IMR-90 (cell line): ENCODE measurements around the gene POGLUT2. TPM values are rescaled to one million over a fixed set of nuclear protein-coding genes. Genes with fewer than 3 reads are reported as not detected.

Experiments
- ATAC-seq: fragments of 200-7000 bp; cut with Tn5 transposase; 2 replicates; pipeline ENCODE4 v1.9.1; 2020; ENCODE audit warnings: low read depth, mild to moderate bottlenecking, moderate library complexity
- BruUV-seq: library from RNA; stranded (reverse); fragments of 400-500 nt; replicated peaks from 2 replicates; lab custom pipeline; 2021; lab: Mats Ljungman, UMichigan
- CTCF ChIA-PET: fragments of 300-600 bp; formaldehyde crosslinking; extraction: SDS; loops from one replicate; lab custom pipeline; 2021; ENCODE audit warnings: antibody characterized with exemption; lab: Yijun Ruan, JAX
- POLR2A ChIA-PET: fragments of 300-600 bp; sonication (Branson Sonifier 250); formaldehyde crosslinking; loops from one replicate; lab custom pipeline; 2022; ENCODE audit warnings: antibody characterized with exemption; ENCODE audit not compliant: unreplicated experiment; lab: Charles Lee
- DNase-seq: peaks from one replicate; pipeline ENCODE4 v3.0.0; 2013
- H2AFZ ChIP-seq: replicated peaks from 2 replicates; pipeline ENCODE3; 2013; ENCODE audit warnings: low read length, mild to moderate bottlenecking; ENCODE audit not compliant: poor library complexity
- H2AK5ac ChIP-seq: 2 replicates; pipeline ENCODE4 v1.6.1; 2013; ENCODE audit warnings: low read depth, low read length, inconsistent platforms
- H2AK9ac ChIP-seq: replicated peaks from 2 replicates; pipeline ENCODE3; 2013; ENCODE audit warnings: mild to moderate bottlenecking, low read depth, low read length, moderate library complexity; ENCODE audit not compliant: poor library complexity
- H2BK120ac ChIP-seq: 2 replicates; pipeline ENCODE4 v1.6.1; 2013; ENCODE audit warnings: low read depth, low read length, inconsistent platforms
- H2BK15ac ChIP-seq: 3 replicates; pipeline ENCODE4 v1.6.1; 2013; ENCODE audit warnings: low read depth, low read length, inconsistent platforms
- H2BK20ac ChIP-seq: 2 replicates; pipeline ENCODE4 v1.6.1; 2013; ENCODE audit warnings: low read depth, mild to moderate bottlenecking, inconsistent platforms, low read length, moderate library complexity
- H2BK5ac ChIP-seq: 2 replicates; pipeline ENCODE4 v1.6.1; 2013; ENCODE audit warnings: mild to moderate bottlenecking, low read depth, low read length, inconsistent platforms; ENCODE audit not compliant: poor library complexity, severe bottlenecking
- H3K14ac ChIP-seq: replicated peaks from 2 replicates; pipeline ENCODE4 v1.6.1; 2013; ENCODE audit warnings: low read depth, low read length, inconsistent platforms
- H3K18ac ChIP-seq: 2 replicates; pipeline ENCODE4 v1.6.1; 2013; ENCODE audit warnings: low read depth, low read length, control low read depth
- H3K23ac ChIP-seq: 2 replicates; pipeline ENCODE4 v1.6.1; 2013; ENCODE audit warnings: low read depth, low read length, inconsistent platforms
- H3K27ac ChIP-seq: 2 replicates; pipeline ENCODE4 v1.5.1; 2013; ENCODE audit warnings: mild to moderate bottlenecking, control low read depth, low read length; ENCODE audit not compliant: insufficient read depth
- H3K27me3 ChIP-seq: 2 replicates; pipeline ENCODE4 v1.6.1; 2013; ENCODE audit warnings: low read length; ENCODE audit not compliant: control insufficient read depth, insufficient read depth
- H3K36me3 ChIP-seq: 2 replicates; pipeline ENCODE4 v1.6.1; 2013; ENCODE audit warnings: low read length, mixed read lengths; ENCODE audit not compliant: control insufficient read depth, insufficient read depth
- H3K4ac ChIP-seq: 2 replicates; pipeline ENCODE4 v1.6.1; 2013; ENCODE audit warnings: low read depth, low read length, inconsistent platforms
- H3K4me1 ChIP-seq: 2 replicates; pipeline ENCODE4 v1.6.1; 2013; ENCODE audit warnings: low read length, mixed read lengths; ENCODE audit not compliant: control insufficient read depth, insufficient read depth
- H3K4me2 ChIP-seq: 2 replicates; pipeline ENCODE4 v1.6.1; 2013; ENCODE audit warnings: low read depth, mild to moderate bottlenecking, control low read depth, low read length, moderate library complexity
- H3K4me3 ChIP-seq: 2 replicates; pipeline ENCODE4 v1.5.1; 2013; ENCODE audit warnings: low read depth, mild to moderate bottlenecking, control low read depth, low read length, moderate library complexity; ENCODE audit not compliant: insufficient read depth
- H3K56ac ChIP-seq: 2 replicates; pipeline ENCODE4 v1.6.1; 2013; ENCODE audit warnings: low read length, inconsistent platforms; ENCODE audit not compliant: insufficient read depth; ENCODE audit errors: extremely low read depth
- H3K79me1 ChIP-seq, 2 experiments: 2 replicates each; pipeline ENCODE4 v1.6.1; 2013; ENCODE audit warnings: low read length in 2 of 2, inconsistent platforms in 1 of 2, low read depth in 1 of 2
- H3K9ac ChIP-seq: 2 replicates; pipeline ENCODE4 v1.6.1; 2013; ENCODE audit warnings: low read depth, low read length, control low read depth
- H3K9me1 ChIP-seq: 2 replicates; pipeline ENCODE4 v1.6.1; 2013; ENCODE audit warnings: low read length, inconsistent platforms; ENCODE audit not compliant: insufficient read depth
- H3K9me3 ChIP-seq: 2 replicates; pipeline ENCODE4 v1.6.1; 2013; ENCODE audit warnings: low read length; ENCODE audit not compliant: control insufficient read depth, insufficient read depth
- H4K20me1 ChIP-seq: 2 replicates; pipeline ENCODE4 v1.6.1; 2013; ENCODE audit warnings: low read length, inconsistent platforms; ENCODE audit not compliant: insufficient read depth
- H4K5ac ChIP-seq: 2 replicates; pipeline ENCODE4 v1.6.1; 2013; ENCODE audit warnings: mild to moderate bottlenecking, low read depth, low read length, control low read depth
- H4K8ac ChIP-seq, 2 experiments: 2 replicates each; pipeline ENCODE4 v1.6.1; 2013; ENCODE audit warnings: low read depth in 2 of 2, low read length in 2 of 2, control low read depth in 1 of 2, inconsistent platforms in 1 of 2
- H4K91ac ChIP-seq: 2 replicates; pipeline ENCODE4 v1.6.1; 2013; ENCODE audit warnings: low read depth, low read length, inconsistent platforms; ENCODE audit not compliant: insufficient read depth
- BHLHE40 ChIP-seq: fragments of 150-350 bp; IDR thresholded peaks from 2 replicates; pipeline ENCODE4 v1.6.1; 2016; ENCODE audit warnings: mild to moderate bottlenecking, low read depth, low read length
- CEBPB ChIP-seq: IDR thresholded peaks from 2 replicates; pipeline ENCODE4 v1.6.1; 2012; ENCODE audit warnings: low read depth, low read length, improper control_type of control experiment
- CHD1 ChIP-seq: IDR thresholded peaks from 2 replicates; pipeline ENCODE4 v1.6.1; 2012; ENCODE audit warnings: low read depth, low read length, improper control_type of control experiment
- FOS ChIP-seq: fragments of 150-350 bp; IDR thresholded peaks from 2 replicates; pipeline ENCODE4 v1.6.1; 2016; ENCODE audit warnings: low read depth, low read length
- MAFK ChIP-seq: IDR thresholded peaks from 2 replicates; pipeline ENCODE4 v1.6.1; 2012; ENCODE audit warnings: low read depth, low read length, improper control_type of control experiment
- MAZ ChIP-seq: IDR thresholded peaks from 2 replicates; pipeline ENCODE4 v1.6.1; 2012; ENCODE audit warnings: low read depth, mild to moderate bottlenecking, low read length, improper control_type of control experiment, moderate library complexity, borderline replicate concordance
- MXI1 ChIP-seq: IDR thresholded peaks from 2 replicates; pipeline ENCODE4 v1.6.1; 2012; ENCODE audit warnings: low read depth, mild to moderate bottlenecking, low read length, moderate library complexity, borderline replicate concordance
- NFE2L2 ChIP-seq: fragments of 150-350 bp; IDR thresholded peaks from 2 replicates; pipeline ENCODE4 v1.6.1; 2016; ENCODE audit warnings: low read depth, mild to moderate bottlenecking, low read length
- POLR2A ChIP-seq: IDR thresholded peaks from 2 replicates; pipeline ENCODE4 v1.6.1; 2012; ENCODE audit warnings: mild to moderate bottlenecking, low read depth, low read length
- RAD21 ChIP-seq: IDR thresholded peaks from 2 replicates; pipeline ENCODE4 v1.6.1; 2012; ENCODE audit warnings: low read length, improper control_type of control experiment
- RCOR1 ChIP-seq: IDR thresholded peaks from 2 replicates; pipeline ENCODE4 v1.6.1; 2012; ENCODE audit warnings: mild to moderate bottlenecking, low read length, improper control_type of control experiment; ENCODE audit not compliant: insufficient replicate concordance
- RFX5 ChIP-seq: IDR thresholded peaks from 2 replicates; pipeline ENCODE4 v1.8.0; 2012; ENCODE audit warnings: low read depth, mild to moderate bottlenecking, low read length, moderate library complexity
- SMC3 ChIP-seq: fragments of 150-350 bp; IDR thresholded peaks from 2 replicates; pipeline ENCODE4 v1.6.1; 2016; ENCODE audit warnings: low read depth, mild to moderate bottlenecking, antibody characterized with exemption, low read length, moderate library complexity
- dilution Hi-C: fragments of 300-500 bp; cut with HindIII; formaldehyde crosslinking; loops from one replicate; pipeline ENCODE4 v1.14.3; 2018; ENCODE audit warnings: low sequenced_read_pairs; ENCODE audit not compliant: unreplicated experiment
- in situ Hi-C: fragments of 300-500 bp; cut with MboI; formaldehyde crosslinking; loops from 3 replicates; pipeline ENCODE4 v1.14.3; 2019; ENCODE audit warnings: low sequenced_read_pairs, inconsistent platforms, mixed read lengths
- intact Hi-C: fragments of 100-400 bp; cut with micrococcal nuclease; formaldehyde crosslinking; loops from 2 replicates; pipeline ENCODE4 v1.10.0; 2022
- polyA plus RNA-seq, 3 experiments: library from polyadenylated mRNA; depleted of rRNA; stranded (reverse); fragments of >200 nt; gene quantifications; 2 replicates each; pipeline ENCODE4 v1.2.3, GENCODE V29; 2012; ENCODE audit warnings: low replicate concordance in 1 of 3
- total RNA-seq: library from RNA; depleted of rRNA; stranded (reverse); fragments of >200 nt; gene quantifications from 2 replicates; pipeline ENCODE4 v1.2.3, GENCODE V29; 2012
- TF ChIP-seq, protein P1 (sequence below): fragments of 150-350 bp; IDR thresholded peaks from 2 replicates; pipeline ENCODE4 v1.6.1; 2017; ENCODE audit warnings: mild to moderate bottlenecking, antibody characterized with exemption, low read length, low read depth
- TF ChIP-seq, protein P2 (sequence below): conservative IDR thresholded peaks from 2 replicates; pipeline ENCODE4 v1.5.1; 2012; ENCODE audit warnings: mild to moderate bottlenecking, low read depth, low read length, improper control_type of control experiment
- TF ChIP-seq, protein P3 (sequence below): fragments of 150-350 bp; IDR thresholded peaks from 2 replicates; pipeline ENCODE4 v1.6.1; 2016; ENCODE audit warnings: low read depth, mild to moderate bottlenecking, low read length, moderate library complexity, borderline replicate concordance

Gene POGLUT2
- total and polyA plus RNA-seq, 2 of the 4 experiments (the other 2 are of a cell fraction) = 10.6 to 14.3 TPM

DNA sequence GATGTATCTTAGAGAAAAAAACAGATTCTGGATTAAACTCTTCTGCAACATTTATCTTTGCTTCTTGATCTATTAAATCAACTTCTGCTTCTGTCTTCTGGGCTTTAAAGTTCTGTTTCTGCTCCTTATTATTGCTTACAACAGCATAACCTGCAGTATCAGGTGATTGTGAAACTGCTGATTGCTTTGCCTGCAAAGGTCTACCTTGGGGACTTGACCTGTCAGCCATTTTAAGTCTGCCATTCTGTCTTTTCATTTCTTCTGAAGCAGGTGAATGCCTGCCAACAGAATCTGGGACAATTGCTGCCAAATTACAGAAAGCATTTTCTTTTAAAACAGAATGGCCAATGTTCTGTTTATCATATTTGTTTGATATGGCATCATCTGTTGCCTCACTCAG is 56.3 kb downstream of the POGLUT2 start:
- Histone ChIP-seq H3K56ac (no peak overlapping the region), H3K4me2 (no peak overlapping the region), H3K27ac (no peak overlapping the region), H3K4ac (no peak overlapping the region), H3K9ac (no peak overlapping the region), H3K9me1 (no peaks in the 10 kb centered on the region), H2BK15ac (no peak overlapping the region), H3K14ac (no peak overlapping the region), H2BK120ac (no peak overlapping the region), H3K9me3 (0 out of 2 replicates have a peak, but pooled peaks cover 2% of the 10 kb centered on the region), H4K91ac (no peak overlapping the region), H3K18ac (no peak overlapping the region), H2AFZ (no peak overlapping the region), H3K23ac (no peak overlapping the region), H2BK5ac (no peak overlapping the region), H2AK9ac (no peak overlapping the region), H2AK5ac (no peak overlapping the region), H2BK20ac (no peak overlapping the region), H3K27me3 (peaks cover 1% of the 10 kb centered on the region; the same call in 1 of the 2 replicates), H3K4me1 (no peaks in the 10 kb centered on the region), H4K8ac (no peak overlapping the region), H4K20me1 (no peaks in the 10 kb centered on the region), H3K4me3 (no peak overlapping the region), H3K36me3 (no peaks in the 10 kb centered on the region), H3K79me1 (no peaks in the 10 kb centered on the region), H4K5ac (no peak overlapping the region)
- intact Hi-C loops = no loop called here
- POLR2A ChIA-PET = no interaction called here
- in situ Hi-C loops = no loop called here
- CTCF ChIA-PET = no interaction called here
- BruUV-seq = no TSS peak
- TF ChIP-seq, protein P1, sequence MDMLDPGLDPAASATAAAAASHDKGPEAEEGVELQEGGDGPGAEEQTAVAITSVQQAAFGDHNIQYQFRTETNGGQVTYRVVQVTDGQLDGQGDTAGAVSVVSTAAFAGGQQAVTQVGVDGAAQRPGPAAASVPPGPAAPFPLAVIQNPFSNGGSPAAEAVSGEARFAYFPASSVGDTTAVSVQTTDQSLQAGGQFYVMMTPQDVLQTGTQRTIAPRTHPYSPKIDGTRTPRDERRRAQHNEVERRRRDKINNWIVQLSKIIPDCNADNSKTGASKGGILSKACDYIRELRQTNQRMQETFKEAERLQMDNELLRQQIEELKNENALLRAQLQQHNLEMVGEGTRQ = no peak
- TF ChIP-seq CEBPB (no peak), POLR2A (no peak), CHD1 (no peak), FOS (no peak), MXI1 (no peak), BHLHE40 (no peak), NFE2L2 (no peak), MAFK (no peak), MAZ (no peak), RFX5 (no peak), SMC3 (no peak), RAD21 (no peak), RCOR1 (no peak)
- TF ChIP-seq, protein P2, sequence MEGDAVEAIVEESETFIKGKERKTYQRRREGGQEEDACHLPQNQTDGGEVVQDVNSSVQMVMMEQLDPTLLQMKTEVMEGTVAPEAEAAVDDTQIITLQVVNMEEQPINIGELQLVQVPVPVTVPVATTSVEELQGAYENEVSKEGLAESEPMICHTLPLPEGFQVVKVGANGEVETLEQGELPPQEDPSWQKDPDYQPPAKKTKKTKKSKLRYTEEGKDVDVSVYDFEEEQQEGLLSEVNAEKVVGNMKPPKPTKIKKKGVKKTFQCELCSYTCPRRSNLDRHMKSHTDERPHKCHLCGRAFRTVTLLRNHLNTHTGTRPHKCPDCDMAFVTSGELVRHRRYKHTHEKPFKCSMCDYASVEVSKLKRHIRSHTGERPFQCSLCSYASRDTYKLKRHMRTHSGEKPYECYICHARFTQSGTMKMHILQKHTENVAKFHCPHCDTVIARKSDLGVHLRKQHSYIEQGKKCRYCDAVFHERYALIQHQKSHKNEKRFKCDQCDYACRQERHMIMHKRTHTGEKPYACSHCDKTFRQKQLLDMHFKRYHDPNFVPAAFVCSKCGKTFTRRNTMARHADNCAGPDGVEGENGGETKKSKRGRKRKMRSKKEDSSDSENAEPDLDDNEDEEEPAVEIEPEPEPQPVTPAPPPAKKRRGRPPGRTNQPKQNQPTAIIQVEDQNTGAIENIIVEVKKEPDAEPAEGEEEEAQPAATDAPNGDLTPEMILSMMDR = no peak
- TF ChIP-seq, protein P3, sequence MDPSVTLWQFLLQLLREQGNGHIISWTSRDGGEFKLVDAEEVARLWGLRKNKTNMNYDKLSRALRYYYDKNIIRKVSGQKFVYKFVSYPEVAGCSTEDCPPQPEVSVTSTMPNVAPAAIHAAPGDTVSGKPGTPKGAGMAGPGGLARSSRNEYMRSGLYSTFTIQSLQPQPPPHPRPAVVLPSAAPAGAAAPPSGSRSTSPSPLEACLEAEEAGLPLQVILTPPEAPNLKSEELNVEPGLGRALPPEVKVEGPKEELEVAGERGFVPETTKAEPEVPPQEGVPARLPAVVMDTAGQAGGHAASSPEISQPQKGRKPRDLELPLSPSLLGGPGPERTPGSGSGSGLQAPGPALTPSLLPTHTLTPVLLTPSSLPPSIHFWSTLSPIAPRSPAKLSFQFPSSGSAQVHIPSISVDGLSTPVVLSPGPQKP = no peak
- DNase-seq (no peak), ATAC-seq (no peak)
- dilution Hi-C loops = no loop called here
